ENCODE data around the gene MYO16.

The MYO16 gene

DNA sequence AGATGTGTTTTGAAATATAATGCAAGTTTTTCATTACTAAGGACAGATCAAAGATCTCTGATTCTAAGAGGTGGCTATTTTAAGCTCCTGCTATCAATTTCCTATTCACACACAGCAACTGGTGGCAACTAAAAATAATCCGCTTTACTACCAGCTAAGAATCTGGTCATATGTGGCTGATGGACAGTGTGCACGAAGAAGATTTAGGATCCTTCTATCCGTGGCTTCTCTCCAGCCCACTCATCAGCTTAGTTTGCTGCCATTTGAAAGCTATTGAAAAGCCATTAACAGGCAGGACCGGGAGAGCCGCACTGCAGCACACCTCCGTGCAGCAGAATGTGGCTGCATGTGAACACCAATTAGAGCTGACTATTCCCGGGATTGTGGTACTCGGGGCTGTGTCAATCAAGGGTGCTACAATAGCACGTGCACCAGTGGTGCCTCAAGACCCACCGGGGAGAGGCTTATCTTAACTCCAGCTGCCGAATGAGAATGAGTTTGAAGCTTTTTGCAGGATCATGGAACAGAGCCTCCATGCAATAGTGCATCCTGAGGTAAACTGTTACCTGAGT lies at the start of gene MYO16:
TSS of gene MYO16 (plus strand) at position 431 of the 572 bp plus-strand sequence. CDS start 234 bp downstream, outside the sequence.
- no peak for DNase-seq

DNA sequence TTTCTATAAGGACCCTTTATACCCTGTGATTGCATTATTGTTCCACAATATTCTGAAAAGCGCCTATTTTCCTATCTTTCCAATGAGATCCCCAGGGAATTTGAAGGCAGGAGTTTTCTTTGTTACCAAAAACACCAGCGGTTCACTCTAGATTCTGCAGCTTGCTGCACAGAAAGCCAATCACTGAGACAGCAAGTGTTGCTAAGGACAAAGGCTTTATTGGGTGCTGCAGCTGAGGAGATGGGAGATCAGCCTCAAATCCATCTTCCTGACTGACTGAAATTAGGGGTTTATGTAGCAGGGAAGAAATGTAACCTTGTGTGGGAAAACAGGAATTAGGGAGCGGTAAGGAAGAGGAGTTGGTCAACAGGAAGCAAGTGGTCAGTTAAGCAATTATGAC lies 42.6 kb upstream of the MYO16 start:
- no peak for DNase-seq

DNA sequence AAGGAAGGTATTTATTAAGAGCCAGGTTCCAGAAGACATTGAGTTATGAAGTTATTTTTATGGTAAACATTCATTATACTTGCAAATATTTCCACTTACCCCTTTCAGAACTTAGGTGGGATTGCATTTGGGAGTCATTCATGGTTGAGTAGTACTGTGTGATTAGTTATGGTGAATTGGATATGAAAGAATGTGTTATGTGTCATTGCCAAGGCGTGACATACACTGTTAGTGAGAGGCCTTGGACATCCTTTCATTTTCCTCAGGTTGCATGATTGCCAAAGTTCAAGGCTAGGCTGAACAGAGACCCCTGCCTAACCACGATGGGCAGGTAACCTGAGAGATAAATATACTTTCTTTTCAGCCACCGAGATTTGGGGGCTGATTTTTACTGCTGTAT lies 40.9 kb upstream of the MYO16 start:
- DNase-seq, result no peak

DNA sequence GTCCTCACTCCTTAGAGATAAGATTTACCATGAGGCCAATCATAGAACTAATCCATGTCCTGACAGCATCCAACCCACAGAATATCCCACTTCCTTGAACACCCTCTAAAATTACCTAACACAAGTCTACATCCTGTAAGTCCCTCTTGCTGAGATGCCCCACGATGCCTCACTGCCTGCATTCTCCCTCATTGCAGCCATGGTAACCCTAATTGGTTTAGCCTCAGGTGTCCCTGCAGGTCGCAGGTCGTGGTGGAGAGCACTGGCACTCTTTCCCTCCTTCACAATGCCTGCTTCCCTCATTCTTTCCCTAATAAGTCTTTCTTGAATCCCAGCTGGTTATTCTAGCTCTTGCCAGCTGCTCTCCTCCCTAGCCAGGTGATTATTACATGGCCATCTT lies 35.3 kb upstream of the MYO16 start:
- DNase-seq, result no peak

DNA sequence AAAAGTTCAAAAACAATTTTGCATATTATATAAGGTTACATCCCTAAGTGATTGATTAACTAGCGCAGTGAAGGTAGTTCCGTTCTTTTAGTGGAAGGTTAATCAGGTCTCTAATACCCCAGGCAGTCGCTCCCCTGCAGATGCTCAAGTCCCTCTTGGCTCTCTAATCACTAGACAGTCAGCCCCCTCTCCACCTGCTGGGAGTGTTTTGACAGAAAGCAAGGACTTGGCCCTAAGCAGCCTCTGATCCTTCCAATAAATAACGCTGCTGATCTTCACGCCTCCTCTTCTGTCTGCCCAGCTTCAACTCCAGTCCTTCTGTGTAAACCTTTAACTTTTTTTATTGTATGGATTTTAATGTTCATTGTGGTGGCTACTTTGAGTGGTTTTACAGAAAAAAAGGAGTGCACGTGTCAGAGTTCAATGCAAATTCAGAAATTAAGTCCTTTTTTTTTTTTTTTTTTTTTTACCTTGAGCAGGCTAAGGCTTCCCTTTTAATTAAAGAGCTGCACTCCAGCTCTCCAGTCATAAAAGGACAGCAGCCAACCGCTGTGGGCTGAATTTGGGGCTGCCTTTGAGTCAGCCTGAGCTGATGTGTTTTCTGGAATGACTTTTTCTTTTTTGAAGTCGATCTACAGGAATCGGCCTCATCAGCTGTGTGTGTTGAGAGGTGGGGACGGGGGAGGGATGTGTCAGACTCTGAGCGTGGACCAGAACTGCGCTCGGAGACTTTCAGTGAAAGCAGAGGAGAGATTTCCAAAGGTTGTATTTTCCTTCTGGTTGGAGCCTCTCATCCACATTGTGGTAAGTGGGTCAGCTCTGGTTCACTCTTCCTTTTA lies 33.8 kb upstream of the MYO16 start:
- no peak for DNase-seq

DNA sequence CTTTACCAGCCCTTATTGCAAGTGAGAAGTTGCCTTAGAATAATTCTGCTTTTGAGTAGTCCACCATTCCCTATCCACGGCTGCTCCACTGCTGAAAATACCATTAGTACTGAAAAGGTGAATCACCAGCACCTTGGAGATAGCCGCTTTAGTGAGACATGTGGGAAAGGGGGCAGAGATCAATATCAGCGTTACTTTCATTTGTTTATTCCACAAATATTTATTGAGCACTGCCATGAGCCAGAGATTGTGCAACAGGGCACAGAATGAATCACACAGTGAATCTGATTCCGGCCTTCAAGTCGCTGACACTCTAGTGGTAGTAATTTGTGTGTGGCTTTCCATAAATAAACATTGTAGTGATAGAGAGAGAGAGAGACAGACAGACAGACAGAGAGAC lies 31.5 kb upstream of the MYO16 start:
- DNase-seq, result no peak

DNA sequence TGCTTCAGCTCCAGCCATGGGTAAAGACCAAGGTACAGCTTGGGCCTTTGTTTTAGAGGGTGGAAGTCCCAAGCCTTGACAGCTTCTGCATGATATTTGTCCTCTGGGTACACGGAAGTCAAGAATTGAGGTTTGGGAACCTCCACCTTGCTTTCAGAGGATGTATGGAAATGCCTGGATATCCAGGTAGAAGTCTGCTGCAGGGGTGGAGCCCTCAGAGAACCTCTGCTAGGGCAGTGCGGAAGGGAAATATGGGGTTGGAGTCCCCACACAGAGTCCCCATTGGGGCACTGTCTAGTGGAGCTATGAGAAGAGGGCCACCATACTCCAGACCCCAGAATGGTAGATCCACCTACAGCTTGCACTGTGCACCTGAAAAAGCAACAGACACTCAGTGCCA lies 23.0 kb upstream of the MYO16 start:
- DNase-seq, result no peak

DNA sequence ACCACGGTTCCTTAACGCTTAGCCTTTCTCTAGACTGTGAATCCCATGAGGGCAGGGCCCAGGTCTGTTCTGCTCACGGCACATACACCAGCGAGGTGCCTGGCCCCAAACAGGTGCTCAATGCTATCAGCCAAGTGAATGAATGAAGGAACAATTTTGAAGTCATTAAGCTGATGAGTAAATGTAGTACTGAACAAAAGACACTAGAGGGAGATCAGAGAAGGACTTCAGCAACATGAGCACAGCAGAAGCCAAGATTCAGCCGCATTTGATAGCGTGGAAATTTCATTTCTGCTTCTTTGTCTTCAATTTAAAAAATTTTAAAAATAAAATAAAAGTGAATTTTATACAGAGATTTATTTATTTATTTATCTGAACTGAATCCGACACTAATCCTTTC lies 20.1 kb upstream of the MYO16 start:
- DNase-seq, result no peak

DNA sequence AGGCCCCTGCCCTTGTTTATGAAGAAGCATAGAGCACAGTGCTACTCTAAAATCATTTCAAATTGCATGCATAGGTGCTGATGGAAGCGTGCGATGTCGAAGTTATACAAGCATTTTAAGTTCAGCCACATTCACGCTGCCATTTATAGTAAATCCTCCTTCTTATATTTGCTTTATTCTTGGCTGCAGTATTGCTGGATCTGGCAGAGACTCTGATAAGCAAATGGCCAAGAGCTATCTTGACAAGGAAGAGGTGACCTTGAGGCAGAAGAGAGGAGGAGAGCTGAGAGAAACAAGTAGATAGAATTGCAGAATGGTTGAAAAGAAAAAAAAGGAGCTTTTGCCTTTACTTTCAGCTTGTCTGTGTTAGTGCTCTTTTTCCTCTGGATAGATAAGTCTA lies 18.9 kb upstream of the MYO16 start:
- DNase-seq, result no peak

DNA sequence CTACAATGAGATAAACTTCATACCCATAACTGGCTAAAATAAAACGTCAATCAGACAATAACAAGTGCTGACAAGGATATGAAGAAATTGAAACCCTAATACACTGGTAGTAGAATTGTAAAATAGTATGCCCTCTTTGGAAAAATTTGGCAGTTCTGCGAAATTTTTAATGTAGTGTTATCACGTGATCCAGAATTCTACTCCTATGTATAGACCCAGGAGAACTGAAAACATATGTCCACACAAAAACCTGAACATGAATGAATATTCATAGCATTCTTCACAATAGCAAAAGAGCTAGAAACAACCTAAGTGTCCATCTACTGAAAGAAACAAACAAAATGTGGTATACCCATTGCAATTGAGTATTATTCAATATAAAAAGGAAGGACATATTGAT lies 14.2 kb upstream of the MYO16 start:
- no peak for DNase-seq

DNA sequence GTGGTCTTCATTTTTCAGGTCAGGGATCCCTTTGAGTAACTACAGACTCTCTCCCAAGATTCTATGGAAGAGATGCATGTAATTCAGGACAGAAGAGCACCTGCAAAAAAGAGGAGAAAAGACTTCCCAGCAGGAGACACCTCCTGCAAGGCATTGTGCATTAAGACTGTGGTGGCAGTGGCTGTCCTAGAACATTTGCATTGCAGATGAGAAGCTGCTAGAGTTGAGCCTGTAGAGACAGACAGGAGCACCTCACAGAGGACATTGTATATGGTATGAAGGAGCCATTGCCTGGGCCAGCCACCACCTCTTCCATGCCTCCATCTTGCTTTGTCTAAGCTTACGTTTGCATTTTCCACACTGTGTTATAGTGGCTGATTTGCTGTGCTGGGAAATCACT lies 11.2 kb upstream of the MYO16 start:
- no peak for DNase-seq

DNA sequence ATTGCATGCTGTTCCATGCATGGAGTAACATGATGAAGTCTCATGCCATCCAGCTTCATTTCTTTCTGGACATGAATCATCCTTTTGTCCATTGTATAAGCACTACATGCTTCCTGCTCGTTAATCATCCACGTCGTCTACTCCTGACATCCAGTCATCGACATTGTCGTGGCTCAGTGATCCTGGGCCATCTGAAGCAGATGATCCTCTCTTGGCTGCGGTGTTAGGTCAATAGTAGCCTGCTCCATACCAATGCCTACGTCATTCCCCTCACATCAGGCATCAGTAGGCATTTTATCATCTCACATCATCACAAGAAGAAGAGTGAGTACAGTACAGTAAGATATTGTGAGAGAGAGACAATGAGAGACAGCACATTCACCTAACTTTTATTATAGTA lies 7.9 kb upstream of the MYO16 start:
- DNase-seq, result no peak

DNA sequence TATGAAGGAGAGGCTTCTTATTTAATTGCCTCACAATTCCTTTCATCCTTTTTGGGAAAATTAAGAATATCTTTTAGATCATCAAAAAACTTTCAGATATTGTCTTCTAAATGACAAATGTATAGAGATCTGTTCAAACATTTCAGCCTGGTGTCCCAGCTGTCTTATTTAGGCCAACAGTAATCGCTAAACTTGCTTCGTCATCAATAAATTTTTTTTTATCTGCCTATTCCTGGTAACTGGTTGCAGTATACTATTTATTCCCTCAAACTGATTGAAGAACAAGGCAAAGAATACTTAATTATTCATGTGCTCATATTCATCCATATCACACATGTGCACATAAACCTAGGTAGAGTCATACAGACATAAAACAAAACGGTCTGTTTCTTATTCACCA lies 5.3 kb upstream of the MYO16 start:
- DNase-seq, result no peak

DNA sequence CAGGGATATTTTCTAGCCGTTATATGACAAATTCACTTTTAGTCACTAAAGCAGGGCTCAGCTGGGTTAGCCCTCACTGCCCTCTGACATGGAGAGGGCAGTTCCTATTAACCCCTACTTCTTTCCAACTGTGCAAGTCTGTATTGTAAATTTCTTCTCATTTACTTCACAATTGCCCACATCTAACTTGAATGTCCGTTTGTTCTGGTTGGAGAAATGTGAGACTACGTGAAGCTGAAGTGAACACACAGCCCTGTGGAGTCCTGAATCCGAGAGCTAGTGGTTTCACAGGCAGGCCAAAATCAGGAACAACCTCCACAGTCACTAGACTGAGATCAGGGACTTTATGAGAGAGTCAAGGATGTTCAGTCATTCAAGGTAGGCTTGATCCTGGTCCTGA lies 4.4 kb upstream of the MYO16 start:
- DNase-seq, result no peak

DNA sequence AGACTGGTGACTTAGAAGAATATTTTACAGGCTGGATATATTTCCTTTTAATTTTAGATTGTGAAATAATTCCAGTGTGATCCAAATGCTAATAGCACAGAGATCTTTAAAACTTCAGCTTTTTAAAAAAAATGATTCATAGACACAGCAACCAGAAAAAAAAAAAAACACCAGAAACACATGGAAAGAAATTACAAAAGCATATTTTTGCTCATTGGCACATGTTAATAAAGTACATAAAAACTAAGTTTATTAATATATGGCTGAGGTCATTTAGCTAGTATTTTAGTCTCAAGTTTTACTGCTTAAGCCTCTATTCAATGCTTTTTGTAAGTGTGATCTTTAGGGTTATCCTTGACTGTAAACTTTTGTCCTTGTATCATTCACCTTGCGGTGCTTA lies 577 bp downstream of the MYO16 start:
- DNase-seq, result no peak

DNA sequence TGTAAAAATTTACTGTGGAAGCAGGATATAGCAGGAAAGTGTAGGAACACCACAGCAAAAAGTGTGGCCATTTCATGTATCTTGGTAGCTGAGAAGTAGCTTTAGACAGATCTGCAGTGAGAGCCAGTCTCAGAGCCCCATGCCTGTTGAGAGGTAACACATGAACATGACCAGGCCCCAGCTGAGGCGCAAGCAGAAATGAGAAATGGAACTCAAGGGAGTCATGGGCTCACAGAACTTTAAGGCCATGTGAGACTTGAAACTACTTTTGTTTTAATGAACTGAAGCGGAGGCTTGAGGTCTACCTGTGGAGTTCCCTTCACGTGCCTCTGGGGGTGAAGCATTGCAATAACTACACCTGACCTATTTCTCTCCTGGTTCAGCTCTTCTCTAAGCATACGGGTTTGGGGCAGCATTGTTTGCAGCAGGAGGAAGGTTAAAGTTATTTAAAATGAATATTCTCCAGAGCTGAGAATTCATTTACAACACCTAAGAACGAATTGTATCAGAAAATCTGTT lies 3.3 kb downstream of the MYO16 start:
- no peak for DNase-seq

DNA sequence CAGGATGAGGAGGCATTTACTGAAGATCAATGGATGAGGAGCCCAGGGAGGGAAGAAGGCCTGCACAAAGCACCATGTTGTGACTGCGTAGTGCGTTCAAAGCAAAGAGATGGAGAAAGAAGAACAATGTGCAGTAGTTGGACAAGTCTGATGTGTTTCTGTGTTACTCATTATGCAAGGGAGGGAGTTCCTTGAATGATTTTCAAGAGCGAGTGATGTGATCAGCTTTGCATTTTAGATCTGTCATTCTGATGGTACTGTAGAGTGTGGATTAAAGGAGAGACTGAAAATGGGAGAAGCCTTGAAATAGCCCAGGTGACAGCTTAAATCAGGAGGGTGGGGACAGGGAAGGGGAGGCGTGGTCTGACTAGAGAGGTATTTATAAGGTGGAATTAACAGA lies 9.5 kb downstream of the MYO16 start:
- no peak for DNase-seq

DNA sequence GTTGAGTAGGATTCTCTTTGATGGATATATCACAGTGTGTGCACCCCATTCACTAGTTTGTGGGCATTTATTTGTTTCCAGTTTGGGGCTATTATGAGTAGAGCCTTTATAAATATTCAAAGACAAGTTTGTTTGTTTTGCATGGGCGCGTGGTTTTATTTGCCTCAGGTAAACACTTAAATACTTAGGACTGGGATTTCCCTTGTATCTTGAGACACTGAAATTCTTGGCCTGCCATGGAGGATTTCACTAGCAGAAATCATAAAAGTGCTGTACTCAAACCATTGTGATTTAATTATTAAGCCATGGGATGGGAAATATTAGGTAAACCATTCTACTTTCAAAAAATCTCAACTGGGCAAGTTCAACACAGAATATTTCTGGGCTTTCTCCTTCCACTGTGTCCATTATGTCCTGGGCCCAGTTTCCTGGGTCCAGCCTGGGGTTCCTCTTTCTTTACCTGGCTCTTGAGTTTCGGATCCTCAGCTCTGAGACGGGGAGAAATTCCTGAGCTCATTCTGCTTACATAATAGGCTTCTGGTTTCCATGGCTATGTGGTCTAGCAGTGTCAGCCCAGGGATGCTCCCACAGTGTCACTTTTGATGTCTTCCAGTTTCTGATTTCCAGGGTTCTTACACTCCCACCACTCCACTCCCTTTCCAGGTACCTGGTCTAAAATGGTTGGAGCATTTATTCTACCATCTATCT lies 14.4 kb downstream of the MYO16 start:
- DNase-seq, result no peak

DNA sequence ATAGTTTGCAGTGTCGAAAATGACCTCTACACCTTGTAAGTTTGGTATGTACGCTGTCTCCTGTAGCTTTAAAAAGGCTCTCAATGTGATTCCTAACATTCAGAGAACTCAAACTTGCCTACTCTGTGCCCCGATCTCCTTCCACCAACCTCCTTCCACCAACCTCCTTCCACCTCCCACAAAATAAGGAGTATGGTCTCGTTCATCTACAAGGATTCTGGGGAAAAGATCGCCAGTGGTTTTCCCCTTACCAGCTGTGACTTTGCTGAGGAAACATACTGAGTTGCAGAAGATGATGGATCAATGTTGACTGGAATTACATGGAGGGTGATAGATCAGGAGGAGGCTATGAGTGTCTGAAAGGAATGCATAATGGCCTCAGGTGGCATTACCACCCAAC lies 16.0 kb downstream of the MYO16 start:
- no peak for DNase-seq

DNA sequence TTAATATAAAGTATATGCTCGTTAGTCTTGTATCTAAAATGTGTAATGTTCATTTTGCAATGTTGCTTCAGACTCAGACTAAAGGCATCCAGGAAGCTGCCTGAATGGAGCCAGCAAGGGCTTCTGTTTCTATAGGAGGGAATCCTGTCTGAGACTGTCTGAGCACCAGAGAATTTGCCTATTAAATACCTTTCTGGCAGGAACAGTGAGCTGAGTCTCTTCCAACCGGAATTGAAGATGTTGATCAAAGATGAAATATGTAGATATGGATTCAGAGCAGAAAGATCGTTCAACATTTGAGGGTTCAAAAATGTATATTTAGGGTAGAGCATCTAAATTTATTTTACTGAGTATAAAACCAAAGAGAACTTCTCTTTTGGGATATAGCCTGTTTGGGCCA lies 20.9 kb downstream of the MYO16 start:
- DNase-seq, result no peak

DNA sequence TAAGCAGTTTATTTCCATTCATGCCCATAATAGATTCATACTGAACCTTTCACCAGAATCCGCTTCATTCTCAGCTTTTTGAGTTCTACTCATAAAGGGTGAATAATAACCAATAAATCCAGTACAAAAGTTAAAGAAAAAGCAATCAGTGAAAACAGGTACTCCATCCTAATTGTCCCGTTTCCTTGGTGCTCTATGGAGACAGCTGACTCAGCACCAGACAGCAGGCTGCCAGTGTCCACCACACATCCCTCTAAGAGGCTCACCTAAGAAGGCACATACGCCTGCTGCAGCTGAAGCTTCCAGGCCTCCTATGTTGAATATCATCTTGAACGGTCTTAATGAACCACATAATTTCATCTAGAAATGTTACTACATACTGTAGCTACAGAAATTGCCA lies 27.3 kb downstream of the MYO16 start:
- DNase-seq, result no peak

DNA sequence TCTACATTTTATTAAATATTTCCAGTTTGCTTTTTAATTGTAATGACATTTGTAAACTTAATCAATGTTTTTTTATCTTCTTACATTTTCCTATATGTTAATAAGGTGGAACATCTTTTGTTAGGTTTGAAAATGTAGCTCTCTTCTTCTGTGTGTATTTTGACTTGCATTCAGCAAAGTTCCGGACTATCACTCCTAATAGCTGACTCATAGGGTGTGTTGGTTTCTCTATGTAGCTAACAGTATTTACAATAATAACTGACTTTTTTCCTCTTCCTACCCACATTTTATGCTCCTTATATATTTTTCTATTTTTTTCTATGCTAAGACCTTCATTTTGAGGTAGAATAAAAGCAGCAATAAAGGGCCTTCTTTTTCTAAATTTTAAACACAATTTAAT lies 28.1 kb downstream of the MYO16 start:
- DNase-seq, result no peak

DNA sequence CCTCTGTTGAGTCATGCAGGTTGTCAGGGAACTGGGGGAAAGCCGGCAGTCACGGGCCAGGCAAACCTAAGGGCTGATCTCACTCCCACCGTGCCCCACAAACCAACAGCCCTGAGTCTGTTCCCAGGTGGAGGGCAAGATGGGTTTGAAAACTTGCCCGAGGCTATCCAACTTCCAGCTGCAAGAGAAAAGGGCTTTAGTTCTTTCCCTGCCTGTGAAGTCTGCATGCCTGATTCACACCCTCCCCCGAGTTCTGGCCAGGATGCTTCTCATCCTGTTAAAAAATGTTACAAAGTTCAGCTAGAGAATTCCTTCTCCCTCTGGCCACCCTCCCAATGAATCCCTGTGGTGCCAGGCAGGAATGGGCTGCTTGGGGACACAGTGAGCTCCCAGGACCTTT lies 33.1 kb downstream of the MYO16 start:
- DNase-seq, result no peak

DNA sequence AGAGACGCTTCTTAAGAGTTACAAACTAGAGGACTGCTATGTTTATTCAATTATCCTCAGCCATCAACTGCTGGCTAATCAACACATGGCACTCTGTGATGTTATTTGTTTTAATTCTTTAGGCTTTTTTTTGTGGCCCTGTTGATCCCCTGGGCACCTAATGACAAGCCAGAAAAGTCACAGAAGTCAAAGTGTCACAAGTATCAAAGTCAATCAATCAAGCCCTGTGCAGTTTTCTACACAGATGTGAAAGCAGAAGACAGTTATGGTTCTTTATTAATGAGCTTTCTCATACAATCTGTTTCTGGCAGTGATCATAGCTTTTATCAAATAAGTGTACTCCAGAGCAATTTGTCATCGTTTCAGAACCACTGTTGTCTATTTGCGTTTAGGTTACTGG lies 34.3 kb downstream of the MYO16 start:
- no peak for DNase-seq
